ENCODE results near the gene TUBAL3. TPM values are rescaled to one million over a fixed set of nuclear protein-coding genes. Genes with fewer than 3 reads are reported as not detected.
A peak's percentile ranks its signal among the peaks of the same experiment; 100 is the strongest.

Gene TUBAL3
- polyA plus RNA-seq, 1 donor (not counting 4 experiments of a cell fraction or from before 2014, with no cell fraction given): 2.6 TPM

- Histone ChIP-seq H3K4me3 (ENCODE audit: control insufficient read depth in 2 of 3, extremely low read depth in 1 of 3, insufficient read depth in 2 of 3, low read depth in 1 of 3, low read length in 3 of 3) (peak overlapping the region; percentile 70 to 84 (median 80)), H3K4me1 (ENCODE audit: control insufficient read depth, extremely low read depth, insufficient read depth, low read length) (peaks cover 12% of the 10 kb centered on the region), H3K79me2 (ENCODE audit: control insufficient read depth, insufficient read depth, low read length) (peaks cover 81% of the 10 kb centered on the region), H2AFZ (ENCODE audit: control insufficient read depth, low read length) (no peak overlapping the region), H3K36me3 (ENCODE audit: control insufficient read depth in 2 of 2, extremely low read depth in 1 of 2, insufficient read depth in 2 of 2, low read length in 2 of 2) (peaks cover 5 to 9% of the 10 kb centered on the region in 2 experiments), H3K9me1 (ENCODE audit: control insufficient read depth, extremely low read depth, insufficient read depth, low read length) (no peaks in the 10 kb centered on the region), H4K20me1 (ENCODE audit: control insufficient read depth, extremely low read depth, insufficient read depth, low read length) (no peaks in the 10 kb centered on the region), H3K9me3 (ENCODE audit: control insufficient read depth, low read depth, low read length) (no peaks in the 10 kb centered on the region), H3K9ac (ENCODE audit: control insufficient read depth, extremely low read depth, insufficient read depth, low read length) (peak overlapping the region; percentile 90), H3K4me2 (ENCODE audit: control insufficient read depth, extremely low read depth, insufficient read depth, low read depth, low read length) (peak overlapping the region; percentile 96), H3K27me3 (ENCODE audit: control insufficient read depth, extremely low read depth, insufficient read depth, low read length) (no peaks in the 10 kb centered on the region), H3K27ac (ENCODE audit: control insufficient read depth, insufficient read depth, low read length) (peak overlapping the region; percentile 94)
- TF ChIP-seq EZH2 (IDR thresholded peaks at IDR 0.05; ENCODE audit: low read length): no peak
- TF ChIP-seq, protein P1, sequence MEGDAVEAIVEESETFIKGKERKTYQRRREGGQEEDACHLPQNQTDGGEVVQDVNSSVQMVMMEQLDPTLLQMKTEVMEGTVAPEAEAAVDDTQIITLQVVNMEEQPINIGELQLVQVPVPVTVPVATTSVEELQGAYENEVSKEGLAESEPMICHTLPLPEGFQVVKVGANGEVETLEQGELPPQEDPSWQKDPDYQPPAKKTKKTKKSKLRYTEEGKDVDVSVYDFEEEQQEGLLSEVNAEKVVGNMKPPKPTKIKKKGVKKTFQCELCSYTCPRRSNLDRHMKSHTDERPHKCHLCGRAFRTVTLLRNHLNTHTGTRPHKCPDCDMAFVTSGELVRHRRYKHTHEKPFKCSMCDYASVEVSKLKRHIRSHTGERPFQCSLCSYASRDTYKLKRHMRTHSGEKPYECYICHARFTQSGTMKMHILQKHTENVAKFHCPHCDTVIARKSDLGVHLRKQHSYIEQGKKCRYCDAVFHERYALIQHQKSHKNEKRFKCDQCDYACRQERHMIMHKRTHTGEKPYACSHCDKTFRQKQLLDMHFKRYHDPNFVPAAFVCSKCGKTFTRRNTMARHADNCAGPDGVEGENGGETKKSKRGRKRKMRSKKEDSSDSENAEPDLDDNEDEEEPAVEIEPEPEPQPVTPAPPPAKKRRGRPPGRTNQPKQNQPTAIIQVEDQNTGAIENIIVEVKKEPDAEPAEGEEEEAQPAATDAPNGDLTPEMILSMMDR (optimal IDR thresholded peaks at IDR 0.05 in 1 of 3, IDR thresholded peaks at IDR 0.05 in 1 of 3, conservative IDR thresholded peaks at IDR 0.05 in 1 of 3; ENCODE audit: extremely low read depth in 1 of 3, insufficient read depth in 2 of 3, low read length in 3 of 3): no peak
- FAIRE-seq: peak; percentile 61
- no peak for DNase-seq (ENCODE audit: low read depth, low spot score)
- dilution Hi-C loops (cut with MboI; ENCODE audit: extremely low pct_ligation_motif_present, low sequenced_read_pairs): no loop called here
Measured at GRCh38 chr10:5447611-5448071, 43.0 kb upstream of the TUBAL3 start.

DNA sequence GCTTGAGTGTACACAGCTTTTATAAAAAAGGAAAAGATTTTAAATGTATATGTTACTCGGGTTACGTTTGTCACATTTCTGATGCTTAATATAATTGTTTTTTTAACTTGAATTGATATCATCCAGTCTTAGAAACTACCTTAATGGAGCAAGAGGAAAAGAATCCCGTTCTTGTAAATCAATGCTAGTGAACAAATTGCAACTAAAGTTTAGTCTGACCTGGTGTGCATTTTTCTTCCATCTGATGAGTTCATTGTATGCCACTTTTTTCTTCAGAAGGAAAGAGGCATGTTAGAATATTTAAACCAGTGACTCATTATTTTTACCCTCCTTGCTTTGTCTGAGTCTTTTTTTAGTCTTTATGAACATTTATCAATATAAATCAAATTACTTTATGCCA lies 42.4 kb upstream of the TUBAL3 start:
- DNase-seq (ENCODE audit: low read depth, low spot score): no peak
- Histone ChIP-seq H3K9me1 (ENCODE audit: control insufficient read depth, extremely low read depth, insufficient read depth, low read length) (no peaks in the 10 kb centered on the region), H3K4me3 (ENCODE audit: control insufficient read depth in 2 of 3, extremely low read depth in 1 of 3, insufficient read depth in 2 of 3, low read depth in 1 of 3, low read length in 3 of 3) (peak overlapping the region; percentile 70 to 84 (median 80)), H3K9ac (ENCODE audit: control insufficient read depth, extremely low read depth, insufficient read depth, low read length) (peak overlapping the region; percentile 90), H3K4me1 (ENCODE audit: control insufficient read depth, extremely low read depth, insufficient read depth, low read length) (peaks cover 12% of the 10 kb centered on the region), H3K79me2 (ENCODE audit: control insufficient read depth, insufficient read depth, low read length) (peaks cover 77% of the 10 kb centered on the region), H3K27ac (ENCODE audit: control insufficient read depth, insufficient read depth, low read length) (peak overlapping the region; percentile 94), H3K27me3 (ENCODE audit: control insufficient read depth, extremely low read depth, insufficient read depth, low read length) (no peaks in the 10 kb centered on the region), H3K9me3 (ENCODE audit: control insufficient read depth, low read depth, low read length) (no peaks in the 10 kb centered on the region), H2AFZ (ENCODE audit: control insufficient read depth, low read length) (no peak overlapping the region), H3K4me2 (ENCODE audit: control insufficient read depth, extremely low read depth, insufficient read depth, low read depth, low read length) (peak overlapping the region; percentile 96), H3K36me3 (ENCODE audit: control insufficient read depth in 2 of 2, extremely low read depth in 1 of 2, insufficient read depth in 2 of 2, low read length in 2 of 2) (peaks cover 3% of the 10 kb centered on the region in 2 experiments), H4K20me1 (ENCODE audit: control insufficient read depth, extremely low read depth, insufficient read depth, low read length) (no peaks in the 10 kb centered on the region)
- TF ChIP-seq EZH2 (IDR thresholded peaks at IDR 0.05; ENCODE audit: low read length): no peak
- TF ChIP-seq, protein P1 (optimal IDR thresholded peaks at IDR 0.05 in 1 of 3, IDR thresholded peaks at IDR 0.05 in 1 of 3, conservative IDR thresholded peaks at IDR 0.05 in 1 of 3; ENCODE audit: extremely low read depth in 1 of 3, insufficient read depth in 2 of 3, low read length in 3 of 3): no peak
- FAIRE-seq: no peak
- dilution Hi-C loops (cut with MboI; ENCODE audit: extremely low pct_ligation_motif_present, low sequenced_read_pairs): no loop called here
